ENCODE results near the gene GRPEL1.

GRCh38 chr4:7108660-7109059 is 40.8 kb upstream of the GRPEL1 start:
- TF ChIP-seq, protein P1, sequence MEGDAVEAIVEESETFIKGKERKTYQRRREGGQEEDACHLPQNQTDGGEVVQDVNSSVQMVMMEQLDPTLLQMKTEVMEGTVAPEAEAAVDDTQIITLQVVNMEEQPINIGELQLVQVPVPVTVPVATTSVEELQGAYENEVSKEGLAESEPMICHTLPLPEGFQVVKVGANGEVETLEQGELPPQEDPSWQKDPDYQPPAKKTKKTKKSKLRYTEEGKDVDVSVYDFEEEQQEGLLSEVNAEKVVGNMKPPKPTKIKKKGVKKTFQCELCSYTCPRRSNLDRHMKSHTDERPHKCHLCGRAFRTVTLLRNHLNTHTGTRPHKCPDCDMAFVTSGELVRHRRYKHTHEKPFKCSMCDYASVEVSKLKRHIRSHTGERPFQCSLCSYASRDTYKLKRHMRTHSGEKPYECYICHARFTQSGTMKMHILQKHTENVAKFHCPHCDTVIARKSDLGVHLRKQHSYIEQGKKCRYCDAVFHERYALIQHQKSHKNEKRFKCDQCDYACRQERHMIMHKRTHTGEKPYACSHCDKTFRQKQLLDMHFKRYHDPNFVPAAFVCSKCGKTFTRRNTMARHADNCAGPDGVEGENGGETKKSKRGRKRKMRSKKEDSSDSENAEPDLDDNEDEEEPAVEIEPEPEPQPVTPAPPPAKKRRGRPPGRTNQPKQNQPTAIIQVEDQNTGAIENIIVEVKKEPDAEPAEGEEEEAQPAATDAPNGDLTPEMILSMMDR (IDR thresholded peaks at IDR 0.05 in 2 of 3, conservative IDR thresholded peaks at IDR 0.05 in 1 of 3; ENCODE audit: control insufficient read depth in 2 of 3, extremely low read depth in 1 of 3, insufficient read depth in 1 of 3, low read depth in 3 of 3, low read length in 3 of 3), result no peak
- TF ChIP-seq NR2C2 (IDR thresholded peaks at IDR 0.05; ENCODE audit: borderline replicate concordance, control insufficient read depth, insufficient read length, low read depth), result no peak
- TF ChIP-seq ETV6 (conservative IDR thresholded peaks at IDR 0.05 in 1 of 2, IDR thresholded peaks at IDR 0.05 in 1 of 2; ENCODE audit: borderline replicate concordance in 1 of 2, low read depth in 1 of 2), result no peak
- no peak for TF ChIP-seq JUND (IDR thresholded peaks at IDR 0.05; ENCODE audit: low read depth, low read length)
- TF ChIP-seq BCL11A (IDR thresholded peaks at IDR 0.05; ENCODE audit: low read depth, low read length), result no peak
- no peak for TF ChIP-seq EP300 (IDR thresholded peaks at IDR 0.05; ENCODE audit: borderline replicate concordance in 1 of 2, control insufficient read depth in 1 of 2, low read depth in 2 of 2, low read length in 2 of 2)
- TF ChIP-seq CBFB (IDR thresholded peaks at IDR 0.05; ENCODE audit: low read depth), result no peak
- TF ChIP-seq RAD21 (IDR thresholded peaks at IDR 0.05; ENCODE audit: insufficient read depth, low read depth, low read length), result no peak
